Muscle of back (tissue), 11 donors: ENCODE results near the gene CDH4. TPM values are rescaled to one million over a fixed set of nuclear protein-coding genes. Genes with fewer than 3 reads are reported as not detected.
A peak's percentile ranks its signal among the peaks of the same experiment; 100 is the strongest.
"Not testable (repeated sequence)": the region's sequence is repeated elsewhere in the genome, so short reads cannot be mapped to it uniquely, and the experiment has no call there.

Source experiments
- DNase-seq, 3 donors: peaks; one replicate each; pipeline versions ENCODE4 v3.0.0 to v3.0.0-alpha.2; 2013
- polyA plus RNA-seq, 10 donors: library from polyadenylated mRNA; unstranded; fragments of 120-200 nt; gene quantifications; one replicate each; pipeline ENCODE4 v1.2.1, GENCODE V29; 2013; ENCODE audit not compliant: insufficient read length in 10 of 10

Gene CDH4
- polyA plus RNA-seq, 10 donors, result 0.74 to 2.0 (median 1.1) TPM

DNA sequence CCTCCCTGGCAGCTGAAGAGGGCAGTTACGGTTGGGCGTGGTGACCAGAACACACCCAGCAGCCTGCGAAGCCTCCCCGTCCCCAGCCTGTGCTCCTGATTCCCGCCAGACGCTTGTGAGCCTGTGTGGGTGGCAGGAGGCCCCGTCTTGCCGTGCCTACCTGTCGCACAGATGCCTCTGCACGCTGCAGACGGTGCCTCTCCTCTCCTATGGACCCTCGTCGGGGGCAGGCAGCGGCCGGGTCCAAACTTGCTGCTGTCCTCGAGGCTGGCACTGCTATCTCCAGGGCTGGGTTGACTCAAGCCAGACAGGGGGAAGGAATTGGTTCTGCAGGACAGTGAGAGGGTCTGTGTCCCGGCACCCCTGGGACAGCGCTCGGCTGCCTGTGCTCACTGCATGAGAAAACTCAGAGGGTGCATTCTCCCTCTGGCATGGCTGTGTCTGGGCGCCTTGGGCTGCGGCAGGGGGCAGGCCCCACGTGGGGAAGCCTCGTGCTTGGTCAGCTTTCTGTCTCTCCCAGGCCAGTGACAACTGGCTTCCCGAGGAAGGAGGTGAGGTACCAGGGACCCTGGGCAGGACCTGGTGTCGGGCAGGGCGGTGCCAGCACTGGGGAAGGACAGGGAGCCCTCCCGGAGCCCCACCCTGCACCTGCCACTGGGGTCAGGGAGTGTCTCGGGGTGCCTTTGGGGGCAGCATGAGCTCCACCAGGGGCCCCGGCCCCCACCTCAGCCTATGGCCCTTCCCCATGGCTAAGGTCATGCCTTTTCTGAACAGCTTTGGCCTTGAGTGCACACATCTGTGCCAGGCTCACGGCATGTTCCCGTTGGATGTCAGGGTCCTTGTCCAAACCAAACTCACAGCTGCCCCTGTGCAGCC is 686.1 kb downstream of the CDH4 start:
- no peak for DNase-seq

DNA sequence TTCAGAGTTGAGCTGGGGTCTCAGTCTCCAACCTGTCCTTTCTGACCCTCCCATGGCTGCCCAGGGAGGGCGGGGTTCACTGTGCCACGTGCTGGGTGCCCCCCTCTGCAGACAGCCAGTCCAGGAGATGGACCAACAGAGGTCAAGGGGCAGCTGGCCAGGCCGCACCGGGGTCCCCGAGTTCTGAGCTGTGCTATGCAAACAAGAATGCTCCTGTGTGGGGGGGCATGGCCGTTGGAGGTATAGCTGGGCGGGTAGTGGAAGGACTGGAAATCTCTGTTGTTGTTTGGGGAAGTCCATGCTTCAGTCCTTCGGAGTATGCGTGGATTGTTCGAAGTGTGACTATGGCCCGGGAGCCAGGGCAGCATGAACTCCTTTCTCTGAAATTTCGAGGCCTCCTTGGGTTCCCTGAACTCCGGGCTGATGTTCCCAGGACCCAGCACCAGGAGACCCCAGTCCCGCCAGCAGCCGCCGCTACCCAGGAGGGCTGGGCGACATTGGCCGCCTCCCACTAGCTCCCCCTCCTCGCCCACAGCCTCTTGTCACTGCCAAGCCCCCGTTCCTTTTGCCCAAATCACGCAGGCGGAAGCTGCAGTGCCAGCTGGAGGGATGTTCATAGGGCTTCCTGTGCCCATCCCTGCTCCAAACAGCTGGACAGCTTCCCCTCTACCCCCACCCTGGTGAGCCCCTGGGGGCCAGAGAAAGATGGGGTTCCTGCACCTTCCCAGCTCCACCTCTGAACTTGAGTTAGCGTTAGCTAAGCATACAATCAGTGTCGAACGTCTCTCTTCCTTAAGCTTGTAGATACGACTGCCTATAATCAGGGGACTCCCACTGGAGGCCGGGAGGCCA is 687.0 kb downstream of the CDH4 start:
- DNase-seq, result no peak

DNA sequence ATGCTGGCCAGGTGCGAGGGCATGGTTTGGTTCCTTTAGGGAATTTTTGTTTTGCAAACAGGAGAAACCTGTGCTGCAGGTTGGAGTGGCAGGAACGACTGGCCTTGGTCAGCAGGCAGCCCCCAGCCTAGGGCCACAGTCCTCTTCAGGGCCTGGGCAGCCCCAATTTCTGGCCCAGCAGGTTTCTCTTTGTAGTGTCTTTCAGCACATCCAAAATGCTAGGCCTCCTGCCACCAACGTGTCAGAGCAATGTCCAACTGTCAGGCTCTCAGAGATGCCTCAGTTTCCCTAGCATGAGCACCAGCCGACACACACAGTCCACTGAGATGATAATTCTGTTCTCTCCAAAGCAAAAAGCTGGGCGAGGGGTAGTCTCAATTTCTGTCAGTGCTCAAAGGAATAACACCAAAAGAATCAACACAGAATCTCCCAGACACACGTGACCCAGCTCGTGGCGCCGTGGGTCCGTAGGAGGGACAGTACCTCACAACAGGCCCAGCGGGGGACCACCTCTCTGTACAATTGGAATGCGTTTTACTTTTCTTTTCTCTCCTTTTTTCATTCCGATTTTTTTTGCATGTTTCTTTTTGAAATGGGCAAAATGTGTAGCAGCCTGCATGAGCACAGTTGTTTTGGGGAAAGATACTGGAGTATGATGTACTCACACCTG is 687.8 kb downstream of the CDH4 start:
- no peak for DNase-seq

DNA sequence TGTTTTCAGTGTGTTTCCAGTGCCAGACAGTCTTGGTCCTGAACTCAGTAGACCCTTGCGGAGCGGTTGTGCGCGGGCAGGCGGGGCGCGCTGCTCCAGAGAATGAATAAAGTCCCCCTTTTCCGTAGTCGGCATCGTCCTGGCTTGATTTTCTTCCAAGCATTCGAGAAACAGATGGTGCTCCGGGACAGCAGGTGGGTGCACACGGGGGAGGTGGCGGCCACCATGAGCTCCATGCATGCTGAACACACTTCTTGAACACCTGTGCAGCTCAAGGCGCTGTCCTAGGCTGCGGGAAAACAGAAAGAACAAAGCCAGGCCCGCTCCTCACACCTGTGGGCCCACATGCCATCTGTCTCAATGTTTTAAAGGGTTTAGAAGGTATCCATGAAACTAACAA is 688.4 kb downstream of the CDH4 start:
- no peak for DNase-seq

DNA sequence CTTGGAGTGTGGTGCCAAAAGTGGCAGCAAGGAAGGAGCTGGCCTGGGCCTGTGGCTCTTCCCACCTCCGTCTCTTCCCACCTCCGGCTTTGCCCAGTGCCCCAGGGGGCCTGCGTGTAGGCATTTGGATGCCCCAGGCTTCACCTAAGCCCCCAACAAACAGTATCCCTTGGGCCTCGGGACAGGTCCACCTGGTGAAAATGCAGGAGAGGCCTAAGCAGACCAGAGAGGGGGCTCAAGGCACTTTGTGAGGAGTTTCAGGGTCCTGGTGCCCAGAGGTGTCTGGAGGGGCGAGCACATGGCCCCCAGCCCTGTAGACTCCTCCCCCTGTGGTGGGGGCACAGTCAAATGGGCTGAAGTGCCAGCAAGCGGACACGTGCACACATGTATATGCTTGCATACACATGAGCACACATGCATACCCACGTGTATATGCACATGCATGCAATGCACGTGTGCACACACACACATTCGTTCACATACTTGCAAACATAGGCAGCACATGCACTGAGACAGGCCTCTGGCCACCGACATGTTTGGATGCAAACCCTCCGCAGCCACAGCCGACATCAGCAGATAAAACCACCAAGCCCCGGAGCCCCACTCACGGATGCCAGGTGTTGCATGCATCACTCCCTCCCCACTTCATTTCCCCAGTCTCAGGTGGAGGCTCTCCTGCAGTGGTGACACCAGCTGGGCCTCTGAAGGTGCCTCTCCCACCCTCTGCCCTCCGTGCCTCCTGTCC is 689.1 kb downstream of the CDH4 start:
- no peak for DNase-seq

DNA sequence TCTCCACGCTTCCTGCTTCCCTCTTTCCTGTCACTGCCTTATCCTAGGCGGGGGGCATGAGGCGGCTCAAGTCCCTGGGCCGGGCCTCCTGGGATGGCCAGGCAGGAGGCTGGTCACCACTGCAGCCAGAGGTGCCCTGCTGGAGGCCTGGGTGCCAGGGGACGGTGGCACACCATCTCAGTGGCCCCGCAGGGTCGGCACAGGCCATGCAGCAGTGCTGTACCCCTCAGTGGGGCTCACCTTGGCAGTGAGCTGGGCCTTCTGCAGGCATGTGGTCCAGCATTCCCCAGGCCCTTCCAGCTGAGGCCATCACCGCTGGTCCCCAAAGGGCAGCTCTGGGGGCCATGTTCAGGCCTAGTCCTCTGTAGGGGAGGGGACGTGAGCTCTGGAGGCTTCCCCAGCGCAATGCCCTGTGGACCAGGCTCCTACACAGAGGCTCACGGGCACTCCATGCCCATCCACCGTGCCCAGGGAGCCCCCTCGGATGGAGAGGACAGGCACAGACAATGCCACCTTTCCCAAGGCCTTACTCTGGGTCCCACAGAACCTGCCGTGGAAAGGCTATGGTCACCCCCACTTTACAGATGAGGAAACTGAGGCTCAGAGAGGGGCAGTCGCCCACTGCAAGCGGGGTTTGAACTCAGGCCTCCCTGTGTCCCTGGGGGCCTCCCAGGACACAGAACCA is 689.8 kb downstream of the CDH4 start:
- no peak for DNase-seq

DNA sequence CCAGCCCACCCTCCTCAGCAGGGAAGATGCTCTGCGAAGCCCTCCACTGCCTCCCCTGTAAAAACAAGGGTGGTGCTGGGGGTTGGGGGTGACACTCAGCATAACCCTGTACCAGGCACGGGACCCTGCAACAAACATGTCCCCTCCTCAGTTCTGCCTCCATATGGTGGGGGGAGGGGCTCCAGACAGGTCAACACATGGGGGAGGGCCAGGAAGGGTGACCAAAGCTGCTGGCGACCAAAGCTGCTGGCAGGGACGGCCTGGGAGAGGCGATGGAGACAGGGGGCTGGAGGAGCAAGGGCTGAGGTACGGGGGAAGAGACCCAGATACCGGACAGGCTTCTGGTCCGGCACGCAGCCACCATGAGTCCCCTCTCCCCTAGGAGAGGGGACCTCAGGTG is 690.5 kb downstream of the CDH4 start:
- DNase-seq, result no peak

DNA sequence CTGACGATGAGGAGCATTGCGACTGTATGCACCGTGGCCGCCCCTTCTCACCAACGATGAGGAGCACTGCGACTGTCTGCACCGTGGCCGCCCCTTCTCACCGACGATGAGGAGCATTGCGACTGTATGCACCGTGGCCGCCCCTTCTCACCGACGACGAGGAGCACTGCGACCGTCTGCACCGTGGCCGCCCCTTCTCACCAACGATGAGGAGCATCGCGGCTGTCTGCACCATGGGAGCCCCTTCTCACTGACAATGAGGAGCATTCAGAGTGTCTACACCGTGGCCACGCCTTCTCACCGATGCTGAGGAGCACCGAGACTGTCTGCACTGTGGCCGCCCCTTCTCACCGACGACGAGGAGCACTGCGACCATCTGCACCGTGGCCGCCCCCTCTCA is 692.9 kb downstream of the CDH4 start:
- not testable (repeated sequence) for DNase-seq

DNA sequence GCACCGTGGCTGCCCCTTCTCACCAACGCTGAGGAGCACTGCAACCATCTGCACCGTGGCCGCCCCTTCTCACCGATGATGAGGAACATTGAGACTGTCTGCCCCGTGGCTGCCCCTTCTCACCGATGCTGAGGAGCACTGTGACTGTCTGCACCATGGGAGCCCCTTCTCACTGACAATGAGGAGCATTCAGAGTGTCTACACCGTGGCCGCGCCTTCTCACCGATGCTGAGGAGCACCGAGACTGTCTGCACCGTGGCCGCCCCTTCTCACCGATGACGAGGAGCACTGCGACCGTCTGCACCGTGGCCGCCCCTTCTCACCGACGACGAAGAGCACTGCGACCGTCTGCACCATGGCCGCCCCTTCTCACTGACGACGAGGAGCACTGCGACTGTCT is 693.4 kb downstream of the CDH4 start:
- not testable (repeated sequence) for DNase-seq

DNA sequence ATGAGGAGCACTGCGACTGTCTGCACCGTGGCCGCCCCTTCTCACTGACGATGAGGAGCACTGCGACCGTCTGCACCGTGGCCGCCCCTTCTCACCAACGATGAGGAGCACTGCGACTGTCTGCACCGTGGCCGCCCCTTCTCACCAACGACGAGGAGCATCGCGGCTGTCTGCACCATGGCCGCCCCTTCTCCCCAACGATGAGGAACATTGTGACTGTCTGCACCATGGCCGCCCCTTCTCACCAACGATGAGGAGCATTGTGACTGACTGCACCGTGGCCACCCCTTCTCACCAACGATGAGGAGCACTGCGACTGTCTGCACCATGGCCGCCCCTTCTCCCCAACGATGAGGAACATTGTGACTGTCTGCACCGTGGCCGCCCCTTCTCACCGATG is 696.0 kb downstream of the CDH4 start:
- DNase-seq, result not testable (repeated sequence)

DNA sequence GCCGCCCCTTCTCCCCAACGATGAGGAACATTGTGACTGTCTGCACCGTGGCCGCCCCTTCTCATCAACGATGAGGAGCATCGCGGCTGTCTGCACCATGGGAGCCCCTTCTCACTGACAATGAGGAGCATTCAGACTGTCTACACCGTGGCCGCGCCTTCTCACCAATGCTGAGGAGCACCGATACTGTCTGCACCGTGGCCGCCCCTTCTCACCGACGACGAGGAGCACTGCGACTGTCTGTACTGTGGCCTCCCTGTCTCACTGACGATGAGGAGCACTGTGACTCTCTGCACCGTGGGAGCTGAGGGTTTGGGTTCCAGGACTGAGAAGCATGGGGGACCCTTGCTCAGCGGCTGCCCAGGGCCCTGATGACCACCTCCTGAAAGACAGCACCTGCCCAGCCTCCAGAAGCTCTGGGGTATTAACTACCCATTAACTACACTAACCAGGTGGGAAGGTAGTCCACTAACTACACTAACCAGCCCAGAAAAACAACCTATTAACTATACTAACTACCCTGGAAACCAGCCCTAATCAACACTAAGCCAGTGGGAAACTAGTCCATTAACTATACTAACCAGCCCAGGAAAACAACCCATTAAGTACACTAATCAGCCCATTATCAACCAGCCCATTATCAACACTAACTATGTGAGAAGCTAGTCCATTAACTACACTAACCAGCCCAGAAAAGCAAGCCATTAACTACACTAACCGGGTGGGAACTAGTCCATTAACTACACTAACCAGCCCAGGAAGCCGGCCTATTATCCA is 696.7 kb downstream of the CDH4 start:
- DNase-seq, result no peak

DNA sequence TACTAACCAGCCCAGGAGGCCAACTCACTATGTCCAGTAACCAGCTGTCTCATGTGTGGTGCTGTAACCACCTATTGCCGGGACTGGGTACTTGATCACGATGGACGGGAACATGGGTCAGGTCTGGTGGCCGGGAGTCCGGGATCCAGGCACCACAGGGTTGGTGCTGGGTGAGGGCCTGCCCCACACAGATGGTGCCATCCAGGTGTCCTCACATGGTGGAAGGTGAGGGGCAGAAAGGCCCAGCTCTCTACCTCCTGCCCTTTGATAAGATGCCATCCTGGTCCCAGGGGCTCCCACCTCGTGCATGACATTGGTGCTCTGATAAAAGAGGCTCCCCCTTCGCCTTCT is 697.3 kb downstream of the CDH4 start:
- no peak for DNase-seq

DNA sequence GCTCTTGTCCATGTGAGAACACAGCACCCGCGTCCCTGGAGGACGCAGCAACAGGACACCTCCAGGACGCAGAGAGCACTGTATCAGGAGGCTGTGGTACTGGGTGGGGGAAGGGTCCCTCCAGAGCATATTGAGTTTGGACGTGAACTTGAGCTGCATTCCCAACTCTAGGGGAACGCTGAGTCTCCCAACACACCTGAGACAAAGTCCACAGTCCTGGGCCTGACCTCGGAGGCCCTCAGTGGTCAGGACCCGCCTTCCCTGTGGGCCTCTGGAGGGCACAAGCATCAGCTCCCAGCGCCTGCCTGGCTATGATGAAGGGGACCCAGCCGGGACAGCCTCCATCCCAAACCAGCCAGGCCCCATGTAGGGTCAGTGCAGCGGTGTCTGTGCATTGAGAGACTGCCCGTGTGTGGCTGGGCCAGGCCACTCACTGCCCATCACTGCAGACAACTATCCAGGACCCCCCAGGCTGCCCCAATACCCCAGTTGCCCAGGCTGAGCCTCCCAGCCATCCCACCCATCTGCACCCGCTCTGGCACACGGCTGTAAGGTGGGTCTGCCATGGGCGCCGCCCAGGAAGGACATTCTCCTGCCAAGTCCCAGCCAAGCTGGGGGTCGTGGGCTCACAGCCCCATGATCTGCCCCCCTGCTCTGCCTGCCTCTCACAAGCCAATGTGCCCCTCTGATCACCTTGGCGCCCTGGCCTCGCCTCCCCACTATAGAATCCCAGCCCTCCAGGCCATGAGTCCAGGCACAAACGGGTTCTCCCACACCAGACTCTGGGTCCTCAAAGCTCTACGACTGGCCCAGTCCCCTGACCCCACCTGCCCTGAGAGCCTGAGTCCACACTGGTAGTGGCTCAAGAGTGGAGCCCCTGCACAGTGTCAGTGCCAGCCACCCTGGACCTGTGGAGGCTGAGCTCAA is 697.9 kb downstream of the CDH4 start:
- no peak for DNase-seq

DNA sequence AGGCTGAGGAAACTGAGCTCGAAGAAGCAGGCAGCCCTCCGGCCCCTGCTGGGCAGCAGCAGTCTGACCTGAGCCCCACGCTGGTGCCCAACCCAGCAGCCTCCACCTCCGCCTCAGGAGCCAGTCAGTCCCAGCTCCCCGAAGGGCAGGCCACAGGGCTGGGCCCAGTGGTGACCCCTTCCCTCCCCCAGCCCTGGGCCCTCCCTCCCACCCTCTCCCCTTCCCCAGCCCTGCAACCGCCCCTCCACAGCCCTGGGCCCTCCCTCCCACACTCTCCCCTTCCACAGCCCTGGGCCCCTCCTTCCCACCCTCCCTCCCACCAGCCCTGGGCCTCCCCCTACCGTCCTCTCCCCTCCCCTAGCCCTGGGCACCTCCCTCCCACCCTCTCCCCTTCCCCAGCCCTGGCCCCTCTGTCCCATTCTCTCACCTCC is 698.6 kb downstream of the CDH4 start:
- no peak for DNase-seq

DNA sequence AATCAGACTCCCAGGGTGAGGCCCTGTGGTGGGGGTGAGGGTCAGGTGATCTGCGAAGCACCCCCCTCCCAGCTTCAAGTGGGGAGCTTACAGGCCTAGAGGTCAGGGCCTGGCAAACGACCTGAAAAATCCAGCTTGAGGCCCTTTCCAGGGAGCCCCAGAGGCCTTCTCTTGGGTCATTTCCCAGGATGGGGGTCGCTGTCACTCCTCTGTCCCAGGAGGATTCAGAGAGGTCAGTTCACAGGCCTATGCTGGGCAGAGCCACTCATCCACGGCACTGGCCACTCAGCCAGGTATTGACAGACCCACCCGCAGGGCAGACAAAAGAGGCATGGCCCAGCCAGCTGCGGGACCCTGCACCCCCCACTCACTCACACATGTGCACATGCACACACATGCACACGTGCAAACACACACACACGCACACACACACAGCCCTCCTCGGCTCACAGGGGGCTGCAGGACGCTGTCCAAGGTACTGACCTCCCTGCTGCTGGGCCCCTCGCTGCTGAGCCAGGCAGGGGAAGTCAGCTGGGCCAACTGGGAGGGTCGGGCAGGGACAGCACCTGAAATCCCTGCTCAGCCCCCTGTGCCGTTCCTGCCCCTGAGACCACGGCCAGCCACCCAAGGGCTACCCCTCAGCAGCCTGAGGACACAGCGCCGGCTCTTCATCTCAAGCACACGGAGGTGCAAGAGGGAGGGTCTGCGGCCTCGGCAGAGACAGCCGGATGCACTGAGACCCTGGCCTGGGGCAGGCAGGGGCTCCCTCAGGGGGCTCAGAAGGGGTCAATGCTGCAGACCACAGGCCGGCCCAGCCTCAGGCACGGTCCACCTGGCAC is 699.9 kb downstream of the CDH4 start:
- peak; percentile 18 to 81 (median 64) for DNase-seq

DNA sequence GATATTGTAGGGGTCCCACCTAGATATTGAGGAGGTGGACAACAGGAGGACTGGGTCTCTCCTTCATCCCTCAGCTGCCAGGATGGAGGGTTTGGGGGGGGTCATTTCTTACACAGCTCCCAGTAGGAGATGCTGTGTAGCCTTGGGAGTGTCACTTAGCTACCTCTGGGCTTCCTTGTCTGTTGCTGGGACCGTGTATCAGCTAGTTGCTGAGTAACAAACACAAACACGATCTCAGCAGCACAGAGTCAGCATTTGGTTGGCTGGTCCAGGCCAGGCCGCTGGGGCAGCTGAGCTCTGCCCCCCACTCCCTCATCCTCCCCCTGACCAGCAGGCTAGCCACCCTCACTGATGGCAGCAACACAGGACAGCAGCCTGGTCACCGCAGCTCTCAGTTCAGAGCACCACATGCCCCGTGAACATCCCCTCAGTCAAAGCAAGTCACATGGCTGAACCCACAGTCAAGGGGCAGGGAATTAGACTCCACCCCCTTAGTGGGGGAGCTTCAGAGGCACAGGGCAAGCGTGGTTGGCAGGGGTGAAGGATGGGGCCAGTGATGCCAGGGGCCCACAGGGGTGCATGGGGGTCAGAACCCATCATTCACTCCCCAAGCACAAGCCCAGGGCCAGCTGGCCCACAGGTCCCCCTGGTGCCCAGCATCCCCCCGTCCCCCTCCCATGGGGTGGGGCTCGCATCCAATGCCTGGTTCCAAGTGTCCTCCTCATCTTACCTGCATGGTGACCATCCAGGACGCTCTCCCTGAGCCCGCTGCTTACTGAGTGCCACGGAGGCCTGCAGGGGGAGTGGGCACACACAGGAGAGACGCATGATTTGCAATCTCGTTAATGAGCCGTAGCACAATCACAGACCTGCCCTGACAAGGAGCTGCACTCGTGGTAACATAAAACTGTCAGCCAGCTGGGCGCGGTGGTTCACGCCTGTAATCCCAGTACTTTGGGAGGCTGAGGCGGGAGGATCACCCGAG is 701.3 kb downstream of the CDH4 start:
- DNase-seq, result no peak
